Stimulated activated CD4-positive, alpha-beta T cell treated with anti-CD3 and anti-CD28 coated beads, Interleukin-12 subunit alpha, Interleukin-12 subunit beta, amount 100 ng/mL, for 48 hours (primary cell): ENCODE results near the gene IGIP.
"Not testable (repeated sequence)": the region's sequence is repeated elsewhere in the genome, so short reads cannot be mapped to it uniquely, and the experiment has no call there.

ENCODE experiments used
- DNase-seq, 3 donors: peaks; one replicate each; pipeline ENCODE4 v3.0.0-alpha.2; 2020; ENCODE audit warnings: low read depth in 2 of 3, low spot score in 1 of 3

The IGIP gene

DNA sequence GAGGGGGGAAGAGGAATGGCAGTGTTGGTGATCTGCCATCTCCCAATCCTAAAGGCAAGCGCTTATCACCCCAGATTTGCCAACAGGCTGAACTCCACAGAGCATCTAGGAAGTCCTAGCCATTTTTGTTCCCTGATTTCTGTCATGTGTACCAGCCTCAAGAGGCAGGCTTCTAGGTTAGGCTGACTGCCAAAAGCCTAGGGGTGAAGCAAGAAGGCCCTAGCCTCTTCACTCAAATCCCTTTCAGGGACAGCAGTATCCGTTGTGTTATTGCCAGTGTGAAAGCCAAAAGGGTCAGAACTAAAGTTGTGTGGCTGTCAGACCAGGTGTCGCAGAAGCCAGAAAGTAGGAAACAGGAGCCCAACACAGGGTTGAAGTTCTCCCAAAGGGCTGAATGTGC, 14.7 kb downstream of the IGIP start:
- DNase-seq = no peak

- no peak for DNase-seq
Observed at GRCh38 chr5:140141241-140141640, 15.5 kb downstream of the IGIP start.

- DNase-seq = no peak
Observed at GRCh38 chr5:140142246-140142645, 16.5 kb downstream of the IGIP start.

GRCh38 chr5:140142856-140143255, 17.1 kb downstream of the IGIP start:
- DNase-seq = no peak

- no peak for DNase-seq
Observed at GRCh38 chr5:140143521-140144258, 18.0 kb downstream of the IGIP start.

GRCh38 chr5:140145256-140145655, 19.5 kb downstream of the IGIP start:
- no peak for DNase-seq

GRCh38 chr5:140145818-140146522, 20.2 kb downstream of the IGIP start:
- peak; percentile 25 to 57 (median 39) for DNase-seq

- DNase-seq = no peak
Observed at GRCh38 chr5:140146523-140146842, 20.7 kb downstream of the IGIP start.

DNA sequence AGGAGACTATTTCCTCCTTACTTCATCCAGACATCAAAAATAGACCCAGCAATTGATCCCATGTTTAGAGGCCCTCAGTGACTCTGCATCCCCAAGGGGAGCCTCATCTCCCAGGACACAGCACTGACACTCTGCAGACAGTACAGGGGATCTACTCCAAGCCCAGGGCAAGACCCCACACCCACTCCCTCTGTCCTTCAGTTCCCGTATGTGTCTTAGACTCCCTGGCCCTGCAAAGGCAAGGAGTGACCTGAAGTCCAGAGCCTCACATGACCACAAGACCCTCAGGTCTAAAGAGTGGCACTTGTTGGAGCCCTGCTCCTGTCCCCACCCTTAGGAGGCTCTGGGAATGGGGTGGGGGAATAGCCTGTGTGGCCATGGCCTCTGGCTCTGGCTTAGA, 21.7 kb downstream of the IGIP start:
- no peak for DNase-seq

DNA sequence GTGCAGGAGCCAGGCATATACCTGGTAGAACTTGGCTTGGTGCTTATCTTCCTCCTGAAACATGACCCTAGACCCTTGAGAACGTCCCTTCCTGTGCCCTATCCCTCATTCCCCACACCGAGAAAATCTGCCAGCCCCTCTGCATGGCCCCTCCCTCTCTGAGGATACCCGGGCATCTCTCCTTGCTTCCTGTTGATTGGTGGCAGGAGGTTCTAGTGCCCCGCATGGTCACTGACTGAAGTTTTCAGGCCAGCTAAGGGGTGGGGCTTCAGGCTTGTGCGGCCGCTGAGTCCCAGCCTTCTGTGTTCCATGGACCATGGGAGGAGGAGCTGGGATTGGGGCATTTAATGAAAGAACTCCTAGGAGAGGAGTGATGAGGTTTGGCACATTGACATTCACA, 22.8 kb downstream of the IGIP start:
- no peak for DNase-seq

GRCh38 chr5:140150201-140150600, 24.5 kb downstream of the IGIP start:
- no peak for DNase-seq

GRCh38 chr5:140151144-140152021, 25.6 kb downstream of the IGIP start:
- DNase-seq = no peak

- no peak for DNase-seq
Observed at GRCh38 chr5:140152022-140152999, 26.6 kb downstream of the IGIP start.

- DNase-seq = no peak
Observed at GRCh38 chr5:140153255-140153654, 27.5 kb downstream of the IGIP start.

GRCh38 chr5:140153905-140154304, 28.2 kb downstream of the IGIP start:
- DNase-seq = no peak

DNA sequence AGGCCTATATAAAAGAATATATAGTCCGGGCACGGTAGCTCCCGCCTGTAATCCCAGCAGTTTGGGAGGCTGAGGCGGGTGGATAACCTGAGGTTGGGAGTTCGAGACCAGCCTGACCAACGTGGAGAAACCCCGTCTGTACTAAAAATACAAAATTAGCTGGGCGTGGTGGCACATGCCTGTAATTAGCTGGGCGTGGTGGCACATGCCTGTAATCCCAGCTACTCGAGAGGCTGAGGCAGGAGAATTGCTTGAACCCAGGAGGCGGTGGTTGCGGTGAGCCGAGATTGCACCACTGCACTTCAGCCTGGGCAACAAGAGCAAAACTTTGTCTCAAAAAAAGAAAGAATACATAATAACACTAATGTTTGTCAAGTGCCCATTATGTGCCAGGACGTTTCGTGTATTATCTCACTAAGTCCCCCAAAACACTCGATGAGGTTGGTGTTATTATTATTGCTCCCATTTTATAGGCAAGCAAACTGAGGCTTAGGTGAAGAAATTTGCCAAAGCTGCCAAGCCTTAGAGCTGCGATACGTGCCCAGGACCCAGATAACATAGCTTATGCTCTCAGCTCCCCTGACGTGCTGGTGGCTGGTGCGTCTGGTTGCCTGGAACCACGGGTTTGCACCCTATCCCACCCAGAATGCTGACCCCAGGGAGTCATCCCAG, 29.1 kb downstream of the IGIP start:
- DNase-seq = not testable (repeated sequence)

- peak; percentile 80 to 91 (median 82) for DNase-seq
Observed at GRCh38 chr5:140157032-140157781, 31.5 kb downstream of the IGIP start.

GRCh38 chr5:140159014-140159927, 33.5 kb downstream of the IGIP start:
- DNase-seq = no peak
